Measurements from ENCODE around the gene VPS26C. TPM values are rescaled to one million over a fixed set of nuclear protein-coding genes. Genes with fewer than 3 reads are reported as not detected.

Gene VPS26C
- total RNA-seq, 2 experiments from 2014 or later, result 96.2 to 98.7 TPM

DNA sequence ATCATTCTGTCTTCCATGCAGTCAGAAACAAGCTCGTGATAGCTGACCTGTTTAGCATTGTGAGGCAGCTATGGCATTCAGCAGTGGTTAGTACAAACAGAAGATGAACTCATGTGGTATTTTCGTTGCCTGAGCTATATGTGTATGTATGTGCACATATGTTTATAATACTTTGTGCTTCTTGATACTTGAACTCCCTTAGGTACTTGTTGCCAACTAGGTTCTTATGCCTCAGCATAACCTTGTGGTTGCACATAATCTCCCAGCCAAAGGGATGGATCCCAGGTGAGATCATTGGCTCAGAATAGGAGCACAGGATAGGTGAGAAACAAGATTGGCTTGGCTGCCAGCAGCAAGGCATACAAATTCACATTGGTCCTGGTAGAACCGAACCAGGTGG lies 86.1 kb downstream of the VPS26C start:
- no peak for ATAC-seq

DNA sequence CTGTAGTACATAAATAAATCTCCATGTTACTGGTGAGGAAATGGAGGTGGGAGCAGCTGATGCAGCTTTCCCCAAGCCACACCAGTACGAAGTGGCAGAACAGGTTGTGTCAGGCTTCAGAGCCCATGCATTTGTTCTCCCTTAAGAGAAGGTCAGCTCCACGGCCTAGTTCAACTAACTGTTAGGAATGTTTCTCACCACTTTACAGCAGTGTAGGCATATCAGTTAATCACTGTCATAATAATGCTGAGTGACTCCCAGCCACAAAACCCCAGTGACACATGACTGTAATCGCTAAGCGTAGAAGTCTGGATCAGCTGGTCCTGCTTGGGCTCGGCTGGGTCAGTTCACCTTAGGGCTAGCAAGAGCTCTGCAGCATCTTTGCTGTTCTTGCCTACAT lies 90.4 kb downstream of the VPS26C start:
- no peaks in the 10 kb centered on the region for H3K27me3 Mint-ChIP-seq (ENCODE audit: low read depth)
- no peak overlapping the region for H3K4me3 Mint-ChIP-seq
- POLR2A ChIA-PET, result no interaction called here
- peaks cover 3% of the 10 kb centered on the region for H3K9me3 Mint-ChIP-seq (ENCODE audit: insufficient read depth)
- CTCF ChIA-PET, result interaction anchor here (0.5 kb wide), 1 partner anchor 68 kb away, joined by 4 read pairs; no protein-coding TSS in a partner anchor
- H3K36me3 Mint-ChIP-seq (ENCODE audit: low read depth), result peaks cover 44% of the 10 kb centered on the region
- DNase-seq (no peak), ATAC-seq (no peak)
- no peaks in the 10 kb centered on the region for H3K4me1 Mint-ChIP-seq (ENCODE audit: low read depth)
- no peak overlapping the region for H3K27ac Mint-ChIP-seq

More for the DNA sequence above, 86.1 kb downstream of the VPS26C start:
- Mint-ChIP-seq H3K27me3 (ENCODE audit: low read depth) (no peaks in the 10 kb centered on the region), H3K36me3 (ENCODE audit: low read depth) (peaks cover 45% of the 10 kb centered on the region), H3K27ac (no peak overlapping the region), H3K4me1 (ENCODE audit: low read depth) (peaks cover 4% of the 10 kb centered on the region), H3K4me3 (no peak overlapping the region), H3K9me3 (ENCODE audit: insufficient read depth) (peaks cover 3% of the 10 kb centered on the region)
- no peak for DNase-seq
- POLR2A ChIA-PET, result no interaction called here
- CTCF ChIA-PET, result interaction anchor here (1.0 kb wide), 1 partner anchor 14 kb away, joined by 3 read pairs; no protein-coding TSS in a partner anchor

Other genes with a start within 250 kb of the VPS26C start
- gene PIGP, start 194.3 kb downstream of the VPS26C start, total RNA-seq, result 10 to 100 TPM; 12.0 to 15.2 TPM
- gene TTC3, start 194.1 kb downstream of the VPS26C start, total RNA-seq, result 10 to 100 TPM; 48.3 to 49.5 TPM
- gene DYRK1A, start 99.4 kb upstream of the VPS26C start, total RNA-seq, result 10 to 100 TPM; 83.2 to 86.1 TPM

Data from activated CD8-positive, alpha-beta T cell treated with anti-CD3 and anti-CD28 coated beads, Interleukin-2, amount 10 ng/mL, durations not matched to agents 7 days and 5 days (primary cell).